H9 (cell line): ENCODE measurements around the gene RUNX1. TPM values are rescaled to one million over a fixed set of nuclear protein-coding genes. Genes with fewer than 3 reads are reported as not detected.

Experiments
- DNase-seq: peaks from one replicate; pipeline ENCODE4 v3.0.0-alpha.2; 2017
- H2AFZ ChIP-seq: one replicate; pipeline ENCODE4 v1.6.1; 2013; ENCODE audit warnings: mild to moderate bottlenecking, low read length, control low read depth, moderate library complexity
- H2AK5ac ChIP-seq: 2 replicates; pipeline ENCODE4 v1.6.1; 2013; ENCODE audit warnings: low read length, control low read depth, mixed read lengths; ENCODE audit not compliant: insufficient read length
- H2BK120ac ChIP-seq: one replicate; pipeline ENCODE4 v1.6.1; 2013; ENCODE audit warnings: low read depth, mild to moderate bottlenecking, low read length, control low read depth, inconsistent platforms; ENCODE audit not compliant: poor library complexity, severe bottlenecking
- H2BK12ac ChIP-seq: 2 replicates; pipeline ENCODE4 v1.6.1; 2013; ENCODE audit warnings: low read length, control low read depth, mixed read lengths, low read depth; ENCODE audit not compliant: insufficient read length
- H2BK15ac ChIP-seq: 2 replicates; pipeline ENCODE4 v1.6.1; 2013; ENCODE audit warnings: low read depth, low read length, control low read depth
- H2BK20ac ChIP-seq: one replicate; pipeline ENCODE4 v1.6.1; 2013; ENCODE audit warnings: low read depth, mild to moderate bottlenecking, low read length, control low read depth, inconsistent platforms; ENCODE audit not compliant: poor library complexity, severe bottlenecking
- H2BK5ac ChIP-seq: 2 replicates; pipeline ENCODE4 v1.6.1; 2013; ENCODE audit warnings: low read length, control low read depth, mixed read lengths; ENCODE audit not compliant: insufficient read length
- H3K14ac ChIP-seq: 2 replicates; pipeline ENCODE4 v1.6.1; 2013; ENCODE audit warnings: low read length, control low read depth; ENCODE audit not compliant: insufficient read depth
- H3K18ac ChIP-seq: 2 replicates; pipeline ENCODE4 v1.6.1; 2013; ENCODE audit warnings: low read depth, mild to moderate bottlenecking, mixed read lengths, low read length, control low read depth; ENCODE audit not compliant: insufficient read length
- H3K23ac ChIP-seq: 2 replicates; pipeline ENCODE4 v1.6.1; 2013; ENCODE audit warnings: low read length, control low read depth, mixed read lengths, low read depth; ENCODE audit not compliant: insufficient read length
- H3K23me2 ChIP-seq: 2 replicates; pipeline ENCODE4 v1.6.1; 2013; ENCODE audit warnings: low read depth, mild to moderate bottlenecking, mixed read lengths, low read length, control low read depth; ENCODE audit not compliant: insufficient read length, poor library complexity, severe bottlenecking
- H3K27ac ChIP-seq: 2 replicates; pipeline ENCODE4 v1.5.1; 2013; ENCODE audit warnings: low read length, control low read depth, mixed read lengths, low read depth; ENCODE audit not compliant: insufficient read length
- H3K27me3 ChIP-seq: 2 replicates; pipeline ENCODE4 v1.6.1; 2013; ENCODE audit warnings: low read length, control low read depth, inconsistent platforms; ENCODE audit not compliant: insufficient read depth
- H3K4ac ChIP-seq: 2 replicates; pipeline ENCODE4 v1.6.1; 2013; ENCODE audit warnings: low read depth, mild to moderate bottlenecking, control low read depth, inconsistent platforms, low read length, moderate library complexity
- H3K4me1 ChIP-seq: 2 replicates; pipeline ENCODE4 v1.6.1; 2013; ENCODE audit warnings: low read length, control low read depth, inconsistent platforms; ENCODE audit not compliant: insufficient read depth
- H3K4me2 ChIP-seq: 2 replicates; pipeline ENCODE4 v1.6.1; 2013; ENCODE audit warnings: low read length, control low read depth, mixed read lengths; ENCODE audit not compliant: insufficient read length, insufficient read depth
- H3K56ac ChIP-seq: 2 replicates; pipeline ENCODE4 v1.6.1; 2013; ENCODE audit warnings: low read depth, mild to moderate bottlenecking, mixed read lengths, low read length, control low read depth; ENCODE audit not compliant: insufficient read length
- H3K79me1 ChIP-seq: 2 replicates; pipeline ENCODE4 v1.6.1; 2013; ENCODE audit warnings: low read depth, mild to moderate bottlenecking, moderate library complexity, low read length, control low read depth, inconsistent platforms; ENCODE audit not compliant: insufficient read depth, poor library complexity, severe bottlenecking
- H3K79me2 ChIP-seq: 2 replicates; pipeline ENCODE4 v1.6.1; 2013; ENCODE audit warnings: low read length, control low read depth, inconsistent platforms; ENCODE audit not compliant: insufficient read depth
- H3K9ac ChIP-seq: 2 replicates; pipeline ENCODE4 v1.6.1; 2013; ENCODE audit warnings: low read length, control low read depth, mixed read lengths; ENCODE audit not compliant: insufficient read length; ENCODE audit errors: extremely low read depth
- H3K9me3 ChIP-seq: one replicate; pipeline ENCODE4 v1.6.1; 2013; ENCODE audit warnings: low read depth, low read length, inconsistent platforms; ENCODE audit not compliant: control insufficient read depth
- H3T11ph ChIP-seq: one replicate; pipeline ENCODE4 v1.6.1; 2013; ENCODE audit warnings: mild to moderate bottlenecking, low read length, control low read depth, inconsistent platforms
- H4K20me1 ChIP-seq: one replicate; pipeline ENCODE4 v1.6.1; 2013; ENCODE audit not compliant: control insufficient read depth, insufficient read length, insufficient read depth
- H4K5ac ChIP-seq: 2 replicates; pipeline ENCODE4 v1.6.1; 2013; ENCODE audit warnings: low read depth, mild to moderate bottlenecking, mixed read lengths, low read length, control low read depth; ENCODE audit not compliant: insufficient read length
- H4K8ac ChIP-seq: replicated peaks from 2 replicates; pipeline ENCODE4 v1.6.1; 2013; ENCODE audit warnings: low read length, control low read depth, mixed read lengths, low read depth; ENCODE audit not compliant: insufficient read length
- H4K91ac ChIP-seq: 2 replicates; pipeline ENCODE4 v1.6.1; 2013; ENCODE audit warnings: low read depth, mild to moderate bottlenecking, moderate library complexity, mixed read lengths, low read length, control low read depth; ENCODE audit not compliant: insufficient read length
- H3K27ac Mint-ChIP-seq, 3 experiments: 2 replicates in 2 of 3; 3 replicates in 1 of 3; pipeline ENCODE4 v1.8.0; 2020 to 2021; ENCODE audit warnings: mixed read lengths in 3 of 3, mild to moderate bottlenecking in 1 of 3, moderate library complexity in 1 of 3
- H3K27me3 Mint-ChIP-seq: 2 replicates; pipeline ENCODE4 v1.8.0; 2021; ENCODE audit warnings: low read depth, mild to moderate bottlenecking, moderate library complexity, mixed read lengths
- H3K36me3 Mint-ChIP-seq, 3 experiments: 2 replicates in 2 of 3; 3 replicates in 1 of 3; pipeline ENCODE4 v1.8.0; 2020 to 2021; ENCODE audit warnings: low read depth in 3 of 3, mixed read lengths in 3 of 3; ENCODE audit not compliant: insufficient read depth in 1 of 3
- H3K4me1 Mint-ChIP-seq, 2 experiments: 2 replicates each; pipeline ENCODE4 v1.8.0; 2020; ENCODE audit warnings: mixed read lengths in 2 of 2
- H3K4me3 Mint-ChIP-seq, 2 experiments: 2 replicates in 1 of 2; 3 replicates in 1 of 2; pipeline ENCODE4 v1.8.0; 2020 to 2021; ENCODE audit warnings: mild to moderate bottlenecking in 2 of 2, mixed read lengths in 2 of 2, moderate library complexity in 1 of 2
- H3K9me3 Mint-ChIP-seq, 2 experiments: 2 replicates in 1 of 2; 3 replicates in 1 of 2; pipeline ENCODE4 v1.8.0; 2020; ENCODE audit warnings: mild to moderate bottlenecking in 2 of 2, mixed read lengths in 2 of 2, moderate library complexity in 1 of 2
- WGBS: extraction: QIAGEN DNeasy Blood & Tissue Kit; methylation state at CpG from one replicate; pipeline ENCODE4 v1.1.7; 2013; ENCODE audit warnings: missing lambda C conversion rate, low lambda C conversion rate, mixed read lengths; ENCODE audit not compliant: insufficient read length; ENCODE audit errors: extremely low coverage; 5-methylcytosine and 5-hydroxymethylcytosine counted together
- total RNA-seq: library from RNA; stranded (reverse); gene quantifications from 2 replicates; pipeline ENCODE4 v1.2.1, GENCODE V29; 2021
- TF ChIP-seq, protein P1 (sequence below): fragments of 200-600 bp; sonication (generic); conservative IDR thresholded peaks from 3 replicates; pipeline ENCODE4 v1.8.0; 2021; ENCODE audit warnings: antibody characterized with exemption, mild to moderate bottlenecking

RUNX1 gene
- total RNA-seq, 1 experiment from 2014 or later = 0.72 TPM

- no peak overlapping the region for H3K9ac ChIP-seq
- H4K5ac ChIP-seq = no peak overlapping the region
- no peak overlapping the region for H2BK15ac ChIP-seq
- WGBS = no CpG with 5 or more reads among the region's 3 CpGs
- H3K79me1 ChIP-seq = no peaks in the 10 kb centered on the region
- no peak overlapping the region for H2BK5ac ChIP-seq
- no peaks in the 10 kb centered on the region for H3K9me3 ChIP-seq
- H3K56ac ChIP-seq = no peak overlapping the region
- H2AK5ac ChIP-seq = no peak overlapping the region
- H3T11ph ChIP-seq = no peak overlapping the region
- H4K8ac ChIP-seq = no peak overlapping the region
- no peak overlapping the region for H3K23ac ChIP-seq
- Mint-ChIP-seq H3K4me1 (no peaks in the 10 kb centered on the region), H3K27me3 (no peaks in the 10 kb centered on the region; the same call in 1 of the 2 replicates), H3K36me3 (no peaks in the 10 kb centered on the region), H3K27ac (no peak overlapping the region; a peak in 1 of 7 replicates), H3K9me3 (peaks cover 0 to 2% of the 10 kb centered on the region in 2 experiments; a peak in 3 of 5 replicates), H3K4me3 (no peak overlapping the region)
- no peaks in the 10 kb centered on the region for H3K4me1 ChIP-seq
- no peak overlapping the region for H2BK20ac ChIP-seq
- no peaks in the 10 kb centered on the region for H3K79me2 ChIP-seq
- H3K27ac ChIP-seq = no peak overlapping the region
- H3K18ac ChIP-seq = no peak overlapping the region
- H3K27me3 ChIP-seq = no peaks in the 10 kb centered on the region; the same call in 1 of the 2 replicates
- H3K4ac ChIP-seq = no peak overlapping the region
- TF ChIP-seq, protein P1, sequence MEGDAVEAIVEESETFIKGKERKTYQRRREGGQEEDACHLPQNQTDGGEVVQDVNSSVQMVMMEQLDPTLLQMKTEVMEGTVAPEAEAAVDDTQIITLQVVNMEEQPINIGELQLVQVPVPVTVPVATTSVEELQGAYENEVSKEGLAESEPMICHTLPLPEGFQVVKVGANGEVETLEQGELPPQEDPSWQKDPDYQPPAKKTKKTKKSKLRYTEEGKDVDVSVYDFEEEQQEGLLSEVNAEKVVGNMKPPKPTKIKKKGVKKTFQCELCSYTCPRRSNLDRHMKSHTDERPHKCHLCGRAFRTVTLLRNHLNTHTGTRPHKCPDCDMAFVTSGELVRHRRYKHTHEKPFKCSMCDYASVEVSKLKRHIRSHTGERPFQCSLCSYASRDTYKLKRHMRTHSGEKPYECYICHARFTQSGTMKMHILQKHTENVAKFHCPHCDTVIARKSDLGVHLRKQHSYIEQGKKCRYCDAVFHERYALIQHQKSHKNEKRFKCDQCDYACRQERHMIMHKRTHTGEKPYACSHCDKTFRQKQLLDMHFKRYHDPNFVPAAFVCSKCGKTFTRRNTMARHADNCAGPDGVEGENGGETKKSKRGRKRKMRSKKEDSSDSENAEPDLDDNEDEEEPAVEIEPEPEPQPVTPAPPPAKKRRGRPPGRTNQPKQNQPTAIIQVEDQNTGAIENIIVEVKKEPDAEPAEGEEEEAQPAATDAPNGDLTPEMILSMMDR = no peak
- no peak overlapping the region for H3K14ac ChIP-seq
- H4K91ac ChIP-seq = no peak overlapping the region
- H2BK12ac ChIP-seq = no peak overlapping the region
- no peak overlapping the region for H2AFZ ChIP-seq
- no peaks in the 10 kb centered on the region for H3K23me2 ChIP-seq
- no peak overlapping the region for H3K4me2 ChIP-seq
- H4K20me1 ChIP-seq = no peaks in the 10 kb centered on the region
- no peak overlapping the region for H2BK120ac ChIP-seq
- no peak for DNase-seq
Measured at GRCh38 chr21:34766862-34767261, 282.2 kb downstream of the RUNX1 start.
